Stimulated activated CD8-positive, alpha-beta memory T cell treated with anti-CD3 and anti-CD28 coated beads, Interleukin-7, amount 100 ng/mL, for 24 hours (primary cell): Measurements from ENCODE around the gene STK4.
"Not testable (repeated sequence)": the region's sequence is repeated elsewhere in the genome, so short reads cannot be mapped to it uniquely, and the experiment has no call there.

Source experiments
- DNase-seq: peaks from one replicate; pipeline ENCODE4 v3.0.0-alpha.2; 2020; ENCODE audit warnings: low read depth

STK4 gene

DNA sequence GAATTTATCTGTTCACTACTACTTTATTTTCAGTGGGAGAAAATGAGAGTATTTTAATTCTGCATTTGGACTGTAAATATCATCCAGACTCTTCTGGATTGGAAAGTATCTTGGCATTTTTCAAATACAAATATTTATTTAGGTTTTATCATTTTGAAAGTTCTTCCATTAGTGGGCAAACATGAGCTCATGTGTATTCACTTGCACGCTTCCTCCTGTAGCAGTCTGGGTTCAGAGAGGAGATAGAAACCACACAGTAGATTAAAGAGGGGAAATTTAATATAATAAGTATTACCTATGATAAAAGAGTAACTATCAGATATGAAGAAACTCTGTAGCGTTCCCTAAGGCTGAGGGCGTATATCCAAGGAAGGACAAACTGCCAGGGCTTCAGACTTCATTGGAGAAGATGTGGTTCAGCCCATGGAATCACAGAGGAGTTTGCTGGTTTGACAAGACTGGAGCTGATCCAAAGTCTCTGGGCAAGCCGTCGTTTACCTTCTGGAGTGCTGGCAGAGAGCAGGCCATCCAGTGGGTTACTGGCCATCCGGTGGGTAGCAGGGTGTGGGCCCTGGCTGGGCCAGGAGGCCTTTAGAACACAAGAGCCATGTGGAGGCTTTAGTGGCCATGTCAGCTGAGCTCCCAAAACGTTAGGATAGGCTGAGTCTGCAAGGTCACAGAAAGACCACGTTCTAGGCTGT lies 90.3 kb downstream of the STK4 start:
- no peak for DNase-seq

DNA sequence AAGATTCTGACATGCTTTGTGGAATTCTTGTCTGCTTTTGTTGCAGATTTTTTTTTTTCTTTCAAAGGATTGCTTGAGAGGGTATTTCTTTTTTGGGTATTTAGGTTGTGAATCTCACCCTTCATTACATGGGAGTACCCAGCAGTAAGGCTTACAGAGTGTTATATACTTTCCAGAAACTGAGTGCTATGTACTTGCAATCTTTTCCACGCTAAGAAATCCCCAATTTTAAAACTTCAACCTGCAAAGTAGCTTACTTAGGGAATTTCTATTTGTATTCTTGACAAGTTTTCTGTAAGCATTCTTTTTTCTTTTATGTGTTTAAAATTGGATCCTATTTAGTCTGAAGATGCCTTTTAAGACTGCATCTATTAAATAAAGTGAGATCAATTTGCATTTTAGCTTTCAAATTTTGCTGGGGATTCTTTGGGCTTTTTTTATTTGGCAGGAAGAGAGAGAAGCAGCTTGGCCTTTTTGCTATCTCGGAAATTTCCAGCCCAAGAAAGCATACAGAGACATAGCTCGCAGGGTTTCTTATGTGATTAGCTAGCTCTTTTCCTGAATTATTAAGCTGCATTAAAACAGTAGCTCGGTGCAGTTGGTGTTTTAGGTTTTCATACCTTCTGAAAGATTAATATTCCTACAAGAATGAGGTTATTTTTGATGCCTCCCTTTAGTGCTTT lies 92.0 kb downstream of the STK4 start:
- DNase-seq: no peak

GRCh38 chr20:45059022-45059728 lies 92.9 kb downstream of the STK4 start:
- DNase-seq: no peak

- DNase-seq: no peak
These were observed 94.0 kb downstream of the STK4 start for GRCh38 chr20:45060294-45060693.

GRCh38 chr20:45061244-45061643 lies 94.9 kb downstream of the STK4 start:
- no peak for DNase-seq

DNA sequence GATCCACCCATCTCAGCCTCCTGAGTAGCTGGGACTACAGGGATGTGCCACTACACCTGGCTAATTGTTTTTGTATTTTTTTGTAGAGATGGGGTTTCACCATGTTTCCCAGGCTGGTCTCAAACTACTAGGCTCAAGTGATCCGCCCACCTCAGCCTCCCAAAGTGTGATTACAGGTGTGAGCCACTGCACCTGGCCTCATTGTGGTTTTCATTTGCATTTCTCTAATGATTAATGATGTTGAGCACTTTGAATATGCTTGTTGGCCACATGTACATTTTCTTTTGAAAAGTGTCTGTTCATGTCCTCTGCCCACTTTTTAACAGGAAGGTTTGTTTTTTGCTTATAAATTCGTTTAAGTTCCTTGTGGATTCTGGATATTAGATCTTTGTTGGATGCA lies 96.8 kb downstream of the STK4 start:
- DNase-seq: not testable (repeated sequence)

DNA sequence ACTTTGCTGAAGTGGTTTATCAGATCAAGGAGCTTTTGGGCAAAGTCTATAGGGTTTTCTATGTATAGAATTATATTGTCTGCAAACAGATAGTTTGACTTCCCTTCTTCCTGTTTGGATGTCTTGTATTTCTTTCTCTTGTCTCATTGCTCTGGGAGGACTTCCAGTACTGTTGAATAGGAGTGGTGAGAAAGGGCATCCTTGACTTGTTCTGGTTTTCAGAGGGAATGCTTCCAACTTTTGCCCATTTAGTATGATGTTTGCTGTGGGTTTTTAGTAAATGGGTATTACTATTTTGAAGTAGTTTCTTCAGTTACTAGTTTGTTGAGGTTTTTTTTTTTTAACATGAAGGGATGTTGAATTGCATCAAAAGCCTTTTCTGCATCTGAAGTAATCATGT lies 98.5 kb downstream of the STK4 start:
- no peak for DNase-seq

GRCh38 chr20:45066372-45066771 lies 100.1 kb downstream of the STK4 start:
- no peak for DNase-seq

GRCh38 chr20:45067087-45067486 lies 100.8 kb downstream of the STK4 start:
- no peak for DNase-seq

- no peak for DNase-seq
These were observed 101.2 kb downstream of the STK4 start for GRCh38 chr20:45067558-45067957.

DNA sequence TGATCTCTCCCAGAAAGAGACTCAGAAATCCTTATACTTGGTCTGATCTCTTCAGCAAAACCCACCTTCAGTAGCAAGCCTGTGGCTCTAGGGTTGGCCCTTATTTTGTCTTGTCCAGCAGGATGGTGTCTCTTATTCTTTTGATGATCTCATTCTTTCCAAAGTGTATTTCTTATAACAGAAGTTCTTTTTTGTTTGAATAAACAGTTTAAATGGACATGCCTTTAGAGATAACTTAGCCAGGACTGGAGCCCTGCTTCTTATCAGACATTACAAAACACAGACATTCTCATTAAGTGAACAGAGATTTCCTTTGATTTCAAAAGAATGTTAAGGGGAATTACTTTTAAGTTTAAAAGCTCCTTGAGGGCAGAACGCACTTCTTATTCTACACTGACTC lies 102.9 kb downstream of the STK4 start:
- DNase-seq: no peak

DNA sequence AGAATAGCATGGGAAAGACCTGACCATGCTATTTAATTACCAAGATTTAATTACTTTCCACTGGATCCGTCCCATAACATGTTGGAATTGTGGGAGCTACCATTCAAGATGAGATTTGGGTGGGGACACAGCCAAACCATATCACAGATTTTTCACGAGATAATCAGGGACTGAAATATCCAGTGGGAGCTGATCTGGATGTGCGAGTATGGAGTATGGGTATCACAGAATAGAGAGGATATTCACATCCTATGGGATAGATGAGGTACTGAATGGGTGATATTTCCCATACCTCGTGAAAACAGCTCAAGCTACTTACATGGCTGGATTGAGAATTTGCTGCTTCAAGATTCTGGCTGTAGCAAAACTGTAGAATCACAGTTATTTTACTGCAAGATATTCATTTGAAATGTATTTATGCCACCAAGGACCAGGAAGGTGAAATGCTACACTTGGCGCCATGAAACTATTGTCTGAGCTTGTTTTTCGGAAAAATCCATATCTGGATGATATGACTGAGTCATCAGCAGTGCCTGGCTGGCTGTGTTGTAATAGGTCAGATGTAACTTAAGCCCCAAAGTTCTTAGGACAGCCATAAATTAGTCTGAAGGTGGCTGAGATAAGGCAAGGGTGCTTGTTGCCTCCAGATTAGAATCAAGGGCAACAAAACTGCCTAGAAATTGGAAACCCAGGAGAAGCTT lies 104.8 kb downstream of the STK4 start:
- no peak for DNase-seq

DNA sequence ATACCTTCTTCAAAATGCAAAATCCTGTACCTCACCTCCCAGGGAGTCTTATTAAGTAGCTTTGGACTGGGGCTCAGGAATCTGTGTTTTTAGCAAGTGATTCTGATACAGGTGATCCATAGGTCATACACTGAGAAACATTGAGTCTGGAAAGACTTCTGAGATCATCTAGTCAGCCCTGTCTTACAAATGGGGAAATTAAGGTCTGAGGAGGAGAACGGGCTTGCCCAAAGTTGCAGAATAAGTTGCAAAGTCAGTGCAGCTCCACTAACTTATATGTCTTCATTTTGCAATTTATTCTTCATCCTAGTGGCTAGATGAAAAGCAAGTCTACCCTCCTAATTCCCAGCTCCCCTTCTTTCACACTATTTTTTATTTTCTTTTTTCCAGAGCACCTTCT lies 105.8 kb downstream of the STK4 start:
- DNase-seq: no peak

DNA sequence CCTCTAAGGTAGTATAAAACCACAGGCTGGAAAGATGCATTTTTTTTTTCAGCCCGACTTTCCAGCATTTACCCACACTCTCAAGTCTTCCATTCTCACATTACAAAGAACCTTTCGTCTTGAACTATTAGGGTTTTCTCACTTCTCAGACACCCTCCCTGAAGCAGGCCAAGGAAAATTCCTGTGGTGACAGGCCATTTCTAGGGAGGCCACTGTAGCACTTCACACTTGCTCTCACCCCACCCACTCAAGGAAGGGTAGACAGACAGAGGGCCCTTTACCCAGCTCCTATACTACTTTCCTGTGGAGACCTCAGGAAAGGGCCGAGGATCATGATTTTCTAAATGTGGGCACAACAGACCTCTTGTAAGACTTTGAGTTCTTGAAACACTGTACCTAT lies 106.9 kb downstream of the STK4 start:
- DNase-seq: no peak

DNA sequence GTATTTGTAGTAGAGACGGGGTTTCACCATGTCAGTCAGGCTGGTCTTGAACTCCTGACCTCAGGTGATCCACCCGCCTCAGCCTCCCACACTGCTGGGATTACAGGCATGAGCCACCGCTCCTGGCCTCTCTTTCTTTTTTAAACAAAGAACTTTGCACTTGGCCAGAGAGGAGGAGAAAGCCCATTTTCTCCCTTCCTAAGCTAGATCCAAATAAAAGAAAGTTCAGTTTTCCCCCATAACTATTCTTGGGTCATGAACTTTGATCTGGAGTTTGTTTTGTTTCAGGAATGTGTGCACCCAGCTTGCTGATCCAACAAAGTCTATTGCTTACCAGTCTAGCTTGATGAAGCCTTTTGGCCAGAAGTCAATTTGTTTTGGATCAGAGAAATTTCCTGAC lies 111.2 kb downstream of the STK4 start:
- no peak for DNase-seq

DNA sequence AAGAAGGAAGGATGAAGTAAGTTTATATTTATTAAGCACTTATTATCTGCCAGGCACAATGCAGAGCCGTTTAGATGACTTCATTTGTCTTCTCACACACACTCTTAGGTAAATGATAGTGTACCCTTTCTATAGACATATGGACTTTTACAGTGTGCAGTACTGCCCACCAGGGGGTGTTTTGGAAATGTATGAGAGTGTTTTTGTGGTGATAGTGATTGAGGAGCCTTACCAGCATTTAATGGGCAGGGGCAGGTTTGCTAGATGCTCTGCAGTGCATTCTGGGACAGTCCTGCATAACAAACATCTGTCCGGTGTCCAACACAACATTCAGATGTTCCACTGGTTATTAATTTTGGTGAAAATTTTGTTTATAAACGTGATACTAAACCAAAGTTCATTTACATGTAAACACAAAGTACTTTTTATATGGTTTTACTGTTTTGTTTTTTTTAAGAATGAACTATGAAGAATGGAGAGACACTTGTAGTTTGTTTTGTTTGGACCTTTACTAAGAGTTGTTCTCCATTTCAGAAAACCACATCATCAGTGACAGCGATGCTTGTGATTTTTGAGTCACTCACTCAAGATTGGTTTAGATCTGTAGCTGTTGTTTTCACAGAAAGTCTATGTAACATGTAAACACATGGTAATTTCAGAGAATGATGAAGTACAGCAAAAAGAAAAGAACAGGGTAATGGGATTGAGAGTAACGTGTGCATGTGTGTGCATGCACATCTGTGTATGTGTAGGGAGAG lies 114.7 kb downstream of the STK4 start:
- no peak for DNase-seq

DNA sequence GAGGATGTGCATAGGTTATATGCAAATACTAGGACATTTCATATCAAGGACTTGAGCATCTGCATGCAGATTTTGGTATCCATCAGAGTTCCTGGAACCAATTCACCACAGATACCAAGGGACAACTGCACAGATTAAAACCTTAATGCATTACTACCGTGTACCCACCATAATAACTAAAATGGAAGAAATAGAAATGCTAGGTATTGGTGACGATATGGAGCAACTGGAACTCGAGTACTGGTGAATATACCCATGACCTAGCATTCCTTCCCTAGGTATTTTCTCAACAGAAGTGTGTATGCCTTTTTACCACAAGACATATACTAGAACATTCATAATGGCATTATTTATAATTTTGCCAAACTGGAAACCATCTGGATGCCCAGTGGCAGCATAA lies 116.2 kb downstream of the STK4 start:
- no peak for DNase-seq

DNA sequence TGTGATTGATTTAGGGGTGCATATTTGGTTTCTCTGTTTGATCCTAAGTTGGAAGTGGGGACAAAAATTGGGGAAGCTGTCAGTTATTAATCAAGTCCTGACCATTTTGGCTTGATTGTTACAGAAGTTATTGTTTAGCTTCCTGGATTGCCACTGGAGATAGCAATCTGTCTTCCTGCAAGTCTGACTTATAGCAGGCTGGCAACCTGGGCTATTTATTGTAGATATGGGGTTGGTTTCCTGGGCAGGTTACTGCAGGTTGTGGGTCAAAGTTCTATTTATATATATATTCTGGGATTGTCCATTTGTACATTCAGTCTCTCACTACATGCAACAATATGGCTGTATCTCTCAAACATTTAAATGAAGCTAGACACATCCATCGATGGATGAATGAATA lies 116.8 kb downstream of the STK4 start:
- DNase-seq: no peak

DNA sequence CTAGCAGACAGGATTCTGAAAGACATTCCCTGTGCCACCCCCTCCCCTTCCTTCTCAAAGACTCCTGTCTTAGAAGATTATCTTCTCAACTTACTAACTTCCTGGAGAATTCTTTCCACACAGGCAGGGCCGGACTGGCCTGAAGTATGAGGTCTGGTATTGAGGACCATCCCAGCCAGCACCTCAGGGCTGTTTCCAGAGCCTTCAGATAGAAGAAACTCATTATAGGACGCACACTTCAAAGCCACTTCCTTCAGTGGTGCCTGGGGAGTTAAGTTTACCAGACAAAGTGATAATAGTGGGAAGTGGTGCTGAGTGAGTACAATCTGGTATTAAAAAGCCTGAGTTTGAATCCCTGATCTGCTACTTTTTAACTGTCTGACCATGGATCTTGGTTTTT lies 119.0 kb downstream of the STK4 start:
- no peak for DNase-seq

GRCh38 chr20:45085867-45086266 lies 119.6 kb downstream of the STK4 start:
- no peak for DNase-seq

DNA sequence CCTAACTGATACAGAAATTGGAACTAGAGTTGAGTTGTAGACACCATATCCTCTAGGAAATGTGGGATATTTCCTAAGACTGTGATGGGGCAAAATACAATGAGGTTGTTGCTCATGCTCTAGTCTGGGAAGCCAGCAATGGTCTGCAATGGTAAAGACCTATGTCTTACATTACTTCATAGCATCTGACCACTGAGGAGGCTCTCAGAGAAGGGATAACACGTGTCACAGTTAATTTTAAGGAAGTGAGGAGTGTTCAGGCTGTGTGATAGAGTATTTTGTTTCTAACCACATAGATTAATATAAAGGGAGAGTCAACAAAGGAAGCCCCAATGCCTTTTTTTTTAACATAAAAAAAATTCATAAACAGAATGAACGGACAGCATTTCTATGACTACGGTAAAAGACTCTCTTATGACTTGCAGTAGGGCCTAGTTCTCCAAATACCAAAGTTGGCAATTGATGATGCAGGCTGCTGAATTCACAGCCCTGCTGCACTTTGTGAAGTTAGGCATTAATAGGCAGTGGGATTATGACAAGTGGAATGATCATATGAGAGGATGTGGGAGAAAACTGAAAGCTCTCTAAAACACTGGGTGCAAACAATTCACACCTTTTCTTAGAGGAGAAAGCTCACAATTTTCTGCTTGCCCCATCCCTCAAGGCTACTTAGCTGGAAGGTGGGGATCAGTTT lies 120.9 kb downstream of the STK4 start:
- DNase-seq: no peak
